Esophagus muscularis mucosa (tissue), 4 donors: ENCODE measurements around the gene EVI5.

Experiments
- CTCF ChIP-seq, 3 experiments: fragments of 200-600 bp in 2 of 3; fragments of 450-650 bp in 1 of 3; sonication (generic) in 2 of 3; IDR thresholded peaks; one replicate each; pipeline ENCODE4 v1.5.1; 2017 to 2019; ENCODE audit warnings: antibody characterized with exemption in 3 of 3, mild to moderate bottlenecking in 2 of 3, moderate library complexity in 1 of 3
- EP300 ChIP-seq: sonication (generic); formaldehyde crosslinking; IDR thresholded peaks from one replicate; pipeline ENCODE4 v1.6.1; 2017; ENCODE audit warnings: antibody characterized with exemption
- POLR2A ChIP-seq: fragments of 450-650 bp; IDR thresholded peaks from one replicate; pipeline ENCODE4 v1.6.1; 2017; ENCODE audit warnings: antibody characterized with exemption, moderate library complexity, mild to moderate bottlenecking, low read depth

GRCh38 chr1:92551916-92552315, 233.0 kb downstream of the EVI5 start:
- TF ChIP-seq POLR2A: no peak
- TF ChIP-seq CTCF (IDR thresholded peaks at IDR 0.05): no peak
- TF ChIP-seq EP300: no peak
